Left hindlimb (tissue), 1 donor: ENCODE measurements around the gene EPAS1.

Experiments
- DNase-seq: peaks from one replicate; pipeline ENCODE4 v3.0.0-alpha.2; 2018

Gene EPAS1

GRCh38 chr2:46325182-46325928, 28.1 kb downstream of the EPAS1 start:
- no peak for DNase-seq

- DNase-seq = no peak
Measured at GRCh38 chr2:46326231-46326980, 29.2 kb downstream of the EPAS1 start.

GRCh38 chr2:46327627-46328026, 30.4 kb downstream of the EPAS1 start:
- DNase-seq = no peak

GRCh38 chr2:46328291-46328690, 31.1 kb downstream of the EPAS1 start:
- DNase-seq = no peak

GRCh38 chr2:46328829-46329228, 31.6 kb downstream of the EPAS1 start:
- DNase-seq = no peak

- DNase-seq = no peak
Measured at GRCh38 chr2:46329340-46329739, 32.1 kb downstream of the EPAS1 start.

- DNase-seq = no peak
Measured at GRCh38 chr2:46329803-46330775, 32.9 kb downstream of the EPAS1 start.

- DNase-seq = no peak
Measured at GRCh38 chr2:46331109-46331766, 34.0 kb downstream of the EPAS1 start.

GRCh38 chr2:46332686-46333281, 35.6 kb downstream of the EPAS1 start:
- DNase-seq = no peak

GRCh38 chr2:46333912-46334311, 36.7 kb downstream of the EPAS1 start:
- no peak for DNase-seq

- DNase-seq = no peak
Measured at GRCh38 chr2:46334389-46335271, 37.4 kb downstream of the EPAS1 start.

- peak; percentile 84 for DNase-seq
Measured at GRCh38 chr2:46335391-46336282, 38.4 kb downstream of the EPAS1 start.

GRCh38 chr2:46336283-46336959, 39.2 kb downstream of the EPAS1 start:
- DNase-seq = no peak

- no peak for DNase-seq
Measured at GRCh38 chr2:46337208-46337994, 40.2 kb downstream of the EPAS1 start.

- DNase-seq = no peak
Measured at GRCh38 chr2:46338674-46339073, 41.5 kb downstream of the EPAS1 start.

GRCh38 chr2:46339200-46339599, 42.0 kb downstream of the EPAS1 start:
- DNase-seq = no peak

- DNase-seq = no peak
Measured at GRCh38 chr2:46339676-46340459, 42.7 kb downstream of the EPAS1 start.
